Mesothelial cell of epicardium (in vitro differentiated cells): ENCODE measurements around the gene ZNF80. TPM values are rescaled to one million over a fixed set of nuclear protein-coding genes. Genes with fewer than 3 reads are reported as not detected.
"Not testable (repeated sequence)": the region's sequence is repeated elsewhere in the genome, so short reads cannot be mapped to it uniquely, and the experiment has no call there.

ENCODE experiments used
- DNase-seq, 2 experiments: peaks; one replicate each; pipeline ENCODE4 v3.0.0; 2021; ENCODE audit warnings: low spot score in 2 of 2; ENCODE audit not compliant: unreplicated experiment in 2 of 2
- H3K27ac Mint-ChIP-seq: 2 replicates; pipeline ENCODE4 v1.8.0; 2021; ENCODE audit warnings: mixed read lengths
- H3K27me3 Mint-ChIP-seq: 2 replicates; pipeline ENCODE4 v1.8.0; 2021; ENCODE audit warnings: low read depth, mixed read lengths
- H3K36me3 Mint-ChIP-seq: 2 replicates; pipeline ENCODE4 v1.8.0; 2021; ENCODE audit warnings: mixed read lengths
- H3K4me1 Mint-ChIP-seq: 2 replicates; pipeline ENCODE4 v1.8.0; 2021; ENCODE audit warnings: mixed read lengths
- H3K4me3 Mint-ChIP-seq: 2 replicates; pipeline ENCODE4 v1.8.0; 2021; ENCODE audit warnings: mild to moderate bottlenecking, moderate library complexity, mixed read lengths
- H3K9me3 Mint-ChIP-seq: 2 replicates; pipeline ENCODE4 v1.8.0; 2021; ENCODE audit warnings: mixed read lengths
- CTCF ChIP-seq: fragments of 200-600 bp; sonication (generic); IDR thresholded peaks from one replicate; pipeline ENCODE4 v1.5.0; 2021; ENCODE audit warnings: antibody characterized with exemption; ENCODE audit not compliant: unreplicated experiment
- total RNA-seq: library from RNA; stranded (reverse); gene quantifications from 3 replicates; pipeline ENCODE4 v1.2.1, GENCODE V29; 2021

Gene ZNF80
- 0.16 TPM in 1 of 3 replicates, not detected in the others for total RNA-seq

GRCh38 chr3:114237478-114237877 lies at the start of gene ZNF80:
Gene ZNF80, minus strand, starts transcription at chr3:114237578. Its CDS starts 504 bp downstream, at chr3:114237074.
- not testable (repeated sequence) for H3K4me3 Mint-ChIP-seq

GRCh38 chr3:114286266-114286665 lies 48.9 kb upstream of the ZNF80 start:
- Mint-ChIP-seq H3K27ac (no peak overlapping the region), H3K4me1 (no peaks in the 10 kb centered on the region), H3K27me3 (peaks cover 3% of the 10 kb centered on the region), H3K9me3 (peaks cover 7% of the 10 kb centered on the region), H3K36me3 (no peaks in the 10 kb centered on the region), H3K4me3 (no peak overlapping the region)
- TF ChIP-seq CTCF, result no peak
- no peak for DNase-seq

More at GRCh38 chr3:114237478-114237877, at the start of gene ZNF80:
- not testable (repeated sequence) for DNase-seq, H3K27me3 Mint-ChIP-seq, H3K4me1 Mint-ChIP-seq, H3K27ac Mint-ChIP-seq, H3K36me3 Mint-ChIP-seq, H3K9me3 Mint-ChIP-seq

- H3K27me3 Mint-ChIP-seq, result peaks cover 3% of the 10 kb centered on the region
- DNase-seq, result no peak
- H3K36me3 Mint-ChIP-seq, result no peaks in the 10 kb centered on the region
Observed at GRCh38 chr3:114285648-114286230, 48.4 kb upstream of the ZNF80 start.

GRCh38 chr3:114284644-114285043 lies 47.3 kb upstream of the ZNF80 start:
- Mint-ChIP-seq H3K27me3 (peaks cover 3% of the 10 kb centered on the region), H3K9me3 (peaks cover 7% of the 10 kb centered on the region), H3K4me3 (no peak overlapping the region), H3K4me1 (no peaks in the 10 kb centered on the region), H3K36me3 (no peaks in the 10 kb centered on the region), H3K27ac (no peak overlapping the region)
- DNase-seq, result no peak
- TF ChIP-seq CTCF, result no peak

More at GRCh38 chr3:114285648-114286230, 48.4 kb upstream of the ZNF80 start:
- H3K27ac Mint-ChIP-seq, result no peak overlapping the region
- no peaks in the 10 kb centered on the region for H3K4me1 Mint-ChIP-seq
- H3K4me3 Mint-ChIP-seq, result no peak overlapping the region
- TF ChIP-seq CTCF, result no peak
- H3K9me3 Mint-ChIP-seq, result peaks cover 7% of the 10 kb centered on the region

- not testable (repeated sequence) for H3K36me3 Mint-ChIP-seq, H3K4me3 Mint-ChIP-seq, H3K27me3 Mint-ChIP-seq, H3K27ac Mint-ChIP-seq, H3K4me1 Mint-ChIP-seq, DNase-seq, H3K9me3 Mint-ChIP-seq
Observed at GRCh38 chr3:114276856-114277255, 39.5 kb upstream of the ZNF80 start.

GRCh38 chr3:114274929-114275328 lies 37.6 kb upstream of the ZNF80 start:
- no peak for DNase-seq
- H3K36me3 Mint-ChIP-seq, result no peaks in the 10 kb centered on the region
- peaks cover 14% of the 10 kb centered on the region for H3K9me3 Mint-ChIP-seq
- H3K27me3 Mint-ChIP-seq, result no peaks in the 10 kb centered on the region
- TF ChIP-seq CTCF, result no peak
- no peak overlapping the region for H3K4me3 Mint-ChIP-seq
- no peaks in the 10 kb centered on the region for H3K4me1 Mint-ChIP-seq
- H3K27ac Mint-ChIP-seq, result no peak overlapping the region

- TF ChIP-seq CTCF, result no peak
- Mint-ChIP-seq H3K9me3 (peaks cover 36% of the 10 kb centered on the region), H3K27ac (no peak overlapping the region), H3K4me3 (no peak overlapping the region), H3K4me1 (no peaks in the 10 kb centered on the region), H3K36me3 (no peaks in the 10 kb centered on the region), H3K27me3 (no peaks in the 10 kb centered on the region)
- DNase-seq, result no peak
Observed at GRCh38 chr3:114272271-114272670, 34.9 kb upstream of the ZNF80 start.
